Fibroblast of villous mesenchyme (primary cell): ENCODE results near the gene EFNA2. TPM values are rescaled to one million over a fixed set of nuclear protein-coding genes. Genes with fewer than 3 reads are reported as not detected.

Experiments used
- DNase-seq: peaks from one replicate; pipeline ENCODE4 v3.0.0-alpha.2; 2010; ENCODE audit warnings: low read depth
- H3K4me3 ChIP-seq: 2 replicates; pipeline ENCODE4 v1.5.1; 2011; ENCODE audit warnings: low read depth, mild to moderate bottlenecking, low read length
- CTCF ChIP-seq: IDR thresholded peaks from 2 replicates; pipeline ENCODE4 v1.5.1; 2012; ENCODE audit warnings: low read depth, mild to moderate bottlenecking, low read length; ENCODE audit not compliant: insufficient read depth
- total RNA-seq: library from RNA; depleted of rRNA; stranded (reverse); fragments of >200 nt; gene quantifications from 2 replicates; pipeline ENCODE4 v1.2.3, GENCODE V29; 2012

Gene EFNA2
- total RNA-seq, 1 donor: not detected

- peak; percentile 64 for TF ChIP-seq CTCF
- peak; percentile 94 for DNase-seq
- peak overlapping the region; percentile 49 for H3K4me3 ChIP-seq
These were observed 45.6 kb upstream of the EFNA2 start for GRCh38 chr19:1239796-1240737.

- no peak for TF ChIP-seq CTCF
- H3K4me3 ChIP-seq: no peak overlapping the region
- DNase-seq: no peak
These were observed 44.7 kb upstream of the EFNA2 start for GRCh38 chr19:1240925-1241324.

GRCh38 chr19:1241417-1242095 is 44.1 kb upstream of the EFNA2 start, which contains the start of gene ATP5F1D:
Gene ATP5F1D (plus strand): TSS chr19:1241751. CDS start chr19:1241851, 100 bp downstream.
- peak within 1 kb of the TSS; percentile 70 for H3K4me3 ChIP-seq
- no peak for TF ChIP-seq CTCF
- peak; percentile 95 for DNase-seq

GRCh38 chr19:1243768-1244692 is 41.6 kb upstream of the EFNA2 start:
- DNase-seq: peak; percentile 85
- peak; percentile 89 for TF ChIP-seq CTCF
- H3K4me3 ChIP-seq: peak overlapping the region; percentile 40

GRCh38 chr19:1244693-1245451 is 40.8 kb upstream of the EFNA2 start:
- DNase-seq: no peak
- TF ChIP-seq CTCF: no peak
- H3K4me3 ChIP-seq: peak overlapping the region; percentile 40
